Ishikawa (cell line): ENCODE measurements around the gene TNFAIP6.

Experiments used
- CEBPB ChIP-seq: IDR thresholded peaks from 2 replicates; pipeline ENCODE4 v1.6.1; 2012
- CREB1 ChIP-seq: IDR thresholded peaks from 2 replicates; pipeline ENCODE4 v1.6.1; 2012; ENCODE audit warnings: low read depth
- EGR1 ChIP-seq: IDR thresholded peaks from 2 replicates; pipeline ENCODE4 v1.6.1; 2012
- EP300 ChIP-seq: IDR thresholded peaks from 2 replicates; pipeline ENCODE4 v1.6.1; 2012; ENCODE audit warnings: borderline replicate concordance
- FOXM1 ChIP-seq: IDR thresholded peaks from 2 replicates; pipeline ENCODE4 v1.6.1; 2012; ENCODE audit warnings: low read depth, borderline replicate concordance
- NFIC ChIP-seq: IDR thresholded peaks from 2 replicates; pipeline ENCODE4 v1.6.1; 2012
- RAD21 ChIP-seq: IDR thresholded peaks from 2 replicates; pipeline ENCODE4 v1.6.1; 2012; ENCODE audit warnings: low read depth
- TAF1 ChIP-seq: IDR thresholded peaks from 2 replicates; pipeline ENCODE4 v1.6.1; 2012; ENCODE audit warnings: low read depth, mild to moderate bottlenecking
- TCF12 ChIP-seq: IDR thresholded peaks from 2 replicates; pipeline ENCODE4 v1.6.1; 2012; ENCODE audit warnings: low read depth
- TEAD4 ChIP-seq: IDR thresholded peaks from 2 replicates; pipeline ENCODE4 v1.6.1; 2012
- USF1 ChIP-seq: IDR thresholded peaks from 2 replicates; pipeline ENCODE4 v1.6.1; 2012
- YY1 ChIP-seq: IDR thresholded peaks from 2 replicates; pipeline ENCODE4 v1.6.1; 2012; ENCODE audit warnings: low read depth
- ZBTB7A ChIP-seq: IDR thresholded peaks from 2 replicates; pipeline ENCODE4 v1.6.1; 2012; ENCODE audit warnings: low read depth
- TF ChIP-seq, protein P1 (sequence below): IDR thresholded peaks from 2 replicates; pipeline ENCODE4 v1.6.1; 2012
- TF ChIP-seq, protein P2 (sequence below): IDR thresholded peaks from 2 replicates; pipeline ENCODE4 v1.6.1; 2012; ENCODE audit warnings: low read depth, mild to moderate bottlenecking

The TNFAIP6 gene

GRCh38 chr2:151410485-151410834, 53.1 kb downstream of the TNFAIP6 start:
- TF ChIP-seq ZBTB7A (peak; percentile 14; the same call in 1 of the 2 replicates), TEAD4 (no peak)
- TF ChIP-seq, protein P1, sequence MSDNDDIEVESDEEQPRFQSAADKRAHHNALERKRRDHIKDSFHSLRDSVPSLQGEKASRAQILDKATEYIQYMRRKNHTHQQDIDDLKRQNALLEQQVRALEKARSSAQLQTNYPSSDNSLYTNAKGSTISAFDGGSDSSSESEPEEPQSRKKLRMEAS: peak; percentile 83

DNA sequence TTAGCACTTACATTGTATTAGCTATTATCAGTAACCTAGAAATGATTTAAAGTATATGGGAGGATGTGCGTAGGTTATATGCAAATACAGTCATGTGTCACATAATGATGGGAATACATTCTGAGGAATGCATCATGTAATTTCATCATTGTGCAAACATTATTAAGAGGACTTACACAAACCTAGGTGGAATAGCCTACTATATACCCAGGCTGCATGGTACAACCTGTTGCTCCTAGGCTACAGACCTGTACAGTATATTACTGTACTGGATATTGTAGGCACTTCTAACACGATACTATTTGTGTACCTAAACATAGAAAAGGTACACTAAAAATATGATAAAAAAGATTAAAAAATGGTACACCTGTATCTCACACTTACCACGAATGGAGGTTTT, 60.3 kb downstream of the TNFAIP6 start:
- TF ChIP-seq YY1 (no peak), RAD21 (no peak), EGR1 (no peak), TEAD4 (no peak), EP300 (no peak), CREB1 (no peak), NFIC (no peak)
- TF ChIP-seq, protein P2, sequence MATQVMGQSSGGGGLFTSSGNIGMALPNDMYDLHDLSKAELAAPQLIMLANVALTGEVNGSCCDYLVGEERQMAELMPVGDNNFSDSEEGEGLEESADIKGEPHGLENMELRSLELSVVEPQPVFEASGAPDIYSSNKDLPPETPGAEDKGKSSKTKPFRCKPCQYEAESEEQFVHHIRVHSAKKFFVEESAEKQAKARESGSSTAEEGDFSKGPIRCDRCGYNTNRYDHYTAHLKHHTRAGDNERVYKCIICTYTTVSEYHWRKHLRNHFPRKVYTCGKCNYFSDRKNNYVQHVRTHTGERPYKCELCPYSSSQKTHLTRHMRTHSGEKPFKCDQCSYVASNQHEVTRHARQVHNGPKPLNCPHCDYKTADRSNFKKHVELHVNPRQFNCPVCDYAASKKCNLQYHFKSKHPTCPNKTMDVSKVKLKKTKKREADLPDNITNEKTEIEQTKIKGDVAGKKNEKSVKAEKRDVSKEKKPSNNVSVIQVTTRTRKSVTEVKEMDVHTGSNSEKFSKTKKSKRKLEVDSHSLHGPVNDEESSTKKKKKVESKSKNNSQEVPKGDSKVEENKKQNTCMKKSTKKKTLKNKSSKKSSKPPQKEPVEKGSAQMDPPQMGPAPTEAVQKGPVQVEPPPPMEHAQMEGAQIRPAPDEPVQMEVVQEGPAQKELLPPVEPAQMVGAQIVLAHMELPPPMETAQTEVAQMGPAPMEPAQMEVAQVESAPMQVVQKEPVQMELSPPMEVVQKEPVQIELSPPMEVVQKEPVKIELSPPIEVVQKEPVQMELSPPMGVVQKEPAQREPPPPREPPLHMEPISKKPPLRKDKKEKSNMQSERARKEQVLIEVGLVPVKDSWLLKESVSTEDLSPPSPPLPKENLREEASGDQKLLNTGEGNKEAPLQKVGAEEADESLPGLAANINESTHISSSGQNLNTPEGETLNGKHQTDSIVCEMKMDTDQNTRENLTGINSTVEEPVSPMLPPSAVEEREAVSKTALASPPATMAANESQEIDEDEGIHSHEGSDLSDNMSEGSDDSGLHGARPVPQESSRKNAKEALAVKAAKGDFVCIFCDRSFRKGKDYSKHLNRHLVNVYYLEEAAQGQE: no peak
- TF ChIP-seq, protein P1: no peak

DNA sequence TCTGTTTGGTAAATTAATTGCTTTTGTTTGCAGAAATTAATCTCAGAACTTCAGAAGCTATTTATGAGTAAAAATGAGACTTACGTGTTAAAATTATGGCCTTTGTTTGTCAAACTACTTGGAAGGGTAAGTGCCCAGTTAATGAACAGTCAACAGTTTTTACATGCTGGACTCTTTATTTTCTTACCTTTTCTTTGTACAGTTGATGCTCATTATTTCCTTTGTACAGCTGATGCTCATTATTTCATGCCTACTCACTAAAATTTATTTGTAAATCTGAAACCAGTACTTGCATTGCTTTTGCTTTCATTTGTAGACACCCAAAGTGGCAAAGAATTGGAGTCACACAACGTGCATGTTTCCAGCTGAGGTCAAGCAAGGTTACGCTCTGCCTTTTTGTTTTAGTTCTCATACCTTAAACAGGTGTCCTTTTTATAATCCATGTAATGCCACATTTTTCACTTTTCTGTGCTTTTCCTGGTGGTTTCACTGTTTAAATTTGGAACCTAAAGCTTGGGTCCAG, 65.6 kb downstream of the TNFAIP6 start:
- TF ChIP-seq NFIC: no peak
- no peak for TF ChIP-seq TEAD4
- TF ChIP-seq RAD21: no peak
- no peak for TF ChIP-seq CEBPB
- TF ChIP-seq YY1: no peak
- TF ChIP-seq FOXM1: no peak
- TF ChIP-seq USF1: no peak
- no peak for TF ChIP-seq TCF12
- TF ChIP-seq TAF1: no peak
- no peak for TF ChIP-seq EP300
- no peak for TF ChIP-seq EGR1
- TF ChIP-seq, protein P2: no peak
- TF ChIP-seq, protein P1: no peak
- no peak for TF ChIP-seq ZBTB7A
- TF ChIP-seq CREB1: no peak

DNA sequence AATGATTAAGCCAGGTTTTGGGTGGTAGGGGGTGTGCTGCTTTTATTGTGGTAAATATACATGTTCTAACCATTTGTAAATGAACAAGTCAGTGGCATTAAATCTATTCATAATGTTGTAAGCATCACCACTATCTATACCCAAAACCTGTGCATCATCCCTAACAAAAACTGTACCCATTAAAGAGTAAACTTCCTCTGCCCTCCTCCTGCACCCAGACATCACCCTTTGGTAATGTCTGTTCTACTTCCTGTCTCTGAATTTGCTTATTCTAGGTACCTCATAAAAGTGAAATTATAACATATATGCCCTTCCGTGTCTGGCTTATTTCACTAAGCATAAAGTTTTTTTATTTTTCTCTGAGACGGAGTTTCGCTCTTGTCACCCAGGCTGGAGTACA, 66.4 kb downstream of the TNFAIP6 start:
- no peak for TF ChIP-seq EGR1
- TF ChIP-seq NFIC: no peak
- no peak for TF ChIP-seq TAF1
- no peak for TF ChIP-seq TEAD4
- TF ChIP-seq TCF12: no peak
- TF ChIP-seq CREB1: no peak
- no peak for TF ChIP-seq EP300
